Panc1 (cell line): ENCODE data around the gene ASB4. TPM values are rescaled to one million over a fixed set of nuclear protein-coding genes. Genes with fewer than 3 reads are reported as not detected.
A peak's percentile ranks its signal among the peaks of the same experiment; 100 is the strongest.

Source experiments
- ATAC-seq: fragments of 200-7000 bp; cut with Tn5 transposase; 2 replicates; pipeline ENCODE4 v1.9.1; 2020; ENCODE audit warnings: mild to moderate bottlenecking, moderate library complexity
- BruUV-seq: library from RNA; stranded (reverse); fragments of 400-500 nt; replicated peaks from 2 replicates; lab custom pipeline; 2021; lab: Mats Ljungman, UMichigan
- CTCF ChIA-PET: fragments of 300-600 bp; sonication (Branson Sonifier 250); formaldehyde crosslinking; loops from one replicate; lab custom pipeline; 2022; ENCODE audit warnings: antibody characterized with exemption; lab: Charles Lee
- POLR2A ChIA-PET: fragments of 300-600 bp; sonication (Branson Sonifier 250); formaldehyde crosslinking; loops from one replicate; lab custom pipeline; 2022; ENCODE audit warnings: antibody characterized with exemption; lab: Charles Lee
- DNase-seq: peaks from one replicate; pipeline ENCODE4 v3.0.0-alpha.2; 2010; ENCODE audit warnings: low read depth, low spot score
- H3K27ac ChIP-seq: 2 replicates; pipeline ENCODE4 v1.5.1; 2011; ENCODE audit warnings: mild to moderate bottlenecking, low read length, inconsistent platforms
- H3K27me3 ChIP-seq: fragments of 200-500 bp; sonication (Bioruptor generic); 2 replicates; pipeline ENCODE4 v1.6.0; 2014; ENCODE audit warnings: low read length, inconsistent platforms; ENCODE audit not compliant: control insufficient read depth, insufficient read depth
- H3K36me3 ChIP-seq: fragments of 200-500 bp; sonication (Bioruptor generic); 2 replicates; pipeline ENCODE4 v1.5.1; 2014; ENCODE audit warnings: inconsistent platforms, mild to moderate bottlenecking, low read length, moderate library complexity; ENCODE audit not compliant: control insufficient read depth, insufficient read depth
- H3K4me1 ChIP-seq: 2 replicates; pipeline ENCODE4 v1.5.1; 2011; ENCODE audit warnings: inconsistent platforms, mild to moderate bottlenecking, low read length, moderate library complexity; ENCODE audit not compliant: control insufficient read depth, insufficient read depth
- H3K4me3 ChIP-seq, 2 experiments: 2 replicates each; pipeline ENCODE4 v1.5.1; 2011 to 2012; ENCODE audit warnings: low read depth in 2 of 2, low read length in 2 of 2, mild to moderate bottlenecking in 2 of 2, inconsistent platforms in 1 of 2, moderate library complexity in 1 of 2
- H3K9me3 ChIP-seq: fragments of 200-500 bp; sonication (Bioruptor generic); 2 replicates; pipeline ENCODE4 v1.5.1; 2014; ENCODE audit warnings: low read depth, mild to moderate bottlenecking, inconsistent platforms, low read length, moderate library complexity; ENCODE audit not compliant: control insufficient read depth, insufficient read depth
- CTCF ChIP-seq: fragments of 450-650 bp; IDR thresholded peaks from 2 replicates; pipeline ENCODE4 v1.5.1; 2017; ENCODE audit warnings: mild to moderate bottlenecking
- POLR2AphosphoS5 ChIP-seq: IDR thresholded peaks from 2 replicates; pipeline ENCODE4 v1.6.1; 2012; ENCODE audit warnings: mild to moderate bottlenecking, low read depth, low read length, moderate library complexity
- REST ChIP-seq, 2 experiments: IDR thresholded peaks; 2 replicates each; pipeline ENCODE4 v1.6.1; 2011 to 2012; ENCODE audit warnings: low read depth in 2 of 2, control low read depth in 1 of 2, low read length in 1 of 2, mild to moderate bottlenecking in 1 of 2, moderate library complexity in 1 of 2; ENCODE audit not compliant: insufficient read depth in 1 of 2
- SIN3A ChIP-seq: IDR thresholded peaks from 2 replicates; pipeline ENCODE4 v1.6.1; 2012; ENCODE audit warnings: low read depth, mild to moderate bottlenecking, low read length, moderate library complexity, borderline replicate concordance; ENCODE audit not compliant: insufficient read depth
- TCF7L2 ChIP-seq: IDR thresholded peaks from 2 replicates; pipeline ENCODE4 v1.6.1; 2011; ENCODE audit warnings: mild to moderate bottlenecking, low read depth, low read length, inconsistent platforms
- in situ Hi-C: cut with HindIII; loops from 2 replicates; pipeline ENCODE4 v1.10.0; 2016; ENCODE audit warnings: low sequenced_read_pairs, low pct_unique_long_range_greater_than_20kb
- intact Hi-C: fragments of 100-400 bp; cut with micrococcal nuclease; formaldehyde crosslinking; loops from one replicate; pipeline ENCODE4 v1.10.0; 2022; ENCODE audit not compliant: unreplicated experiment
- total RNA-seq: library from RNA; stranded (reverse); gene quantifications from one replicate; pipeline ENCODE4 v1.2.1, GENCODE V29; 2021; ENCODE audit not compliant: unreplicated experiment

The ASB4 gene
- total RNA-seq, 1 experiment from 2014 or later, result 0.15 TPM

GRCh38 chr7:95472581-95473161, 13.1 kb upstream of the ASB4 start:
- no peak for DNase-seq
- Histone ChIP-seq H3K4me3 (peak overlapping the region in 1 of 2 experiments; percentile 41; a peak in 2 of 4 replicates), H3K4me1 (no peaks in the 10 kb centered on the region), H3K27ac (no peak overlapping the region), H3K9me3 (no peaks in the 10 kb centered on the region), H3K36me3 (no peaks in the 10 kb centered on the region), H3K27me3 (no peaks in the 10 kb centered on the region)
- CTCF ChIA-PET, result no interaction called here
- in situ Hi-C loops, result no loop called here
- intact Hi-C loops, result loop anchor here (10.0 kb wide), 1 partner anchor 208 kb away; no protein-coding TSS in a partner anchor
- no peak for TF ChIP-seq TCF7L2
- TF ChIP-seq REST (IDR thresholded peaks at IDR 0.05; ENCODE audit: insufficient read depth in 1 of 2, low read depth in 2 of 2, low read length in 1 of 2), result no peak
- TF ChIP-seq SIN3A, result no peak
- no peak for TF ChIP-seq CTCF
- TF ChIP-seq POLR2AphosphoS5, result no peak
- ATAC-seq, result peak; percentile 47
- BruUV-seq, result no TSS peak
- POLR2A ChIA-PET, result interaction anchor here (0.6 kb wide), 1 partner anchor 1563 kb away, joined by 6 read pairs; no protein-coding TSS in a partner anchor

GRCh38 chr7:95473276-95473985, 12.3 kb upstream of the ASB4 start:
- ATAC-seq, result no peak
- no peaks in the 10 kb centered on the region for H3K36me3 ChIP-seq
- no peak for DNase-seq
- in situ Hi-C loops, result no loop called here
- peak overlapping the region in 1 of 2 experiments; percentile 41; a peak in 1 of 4 replicates for H3K4me3 ChIP-seq
- TF ChIP-seq CTCF (no peak), SIN3A (no peak), REST (IDR thresholded peaks at IDR 0.05; ENCODE audit: insufficient read depth in 1 of 2, low read depth in 2 of 2, low read length in 1 of 2) (no peak), POLR2AphosphoS5 (no peak)
- ChIA-PET POLR2A (no interaction called here), CTCF (no interaction called here)
- H3K27me3 ChIP-seq, result no peaks in the 10 kb centered on the region
- intact Hi-C loops, result loop anchor here (10.0 kb wide), 1 partner anchor 209 kb away; no protein-coding TSS in a partner anchor
- H3K27ac ChIP-seq, result no peak overlapping the region
- H3K4me1 ChIP-seq, result no peaks in the 10 kb centered on the region
- no peaks in the 10 kb centered on the region for H3K9me3 ChIP-seq
- no TSS peak for BruUV-seq
